Progenitor cell of endocrine pancreas (in vitro differentiated cells): ENCODE data around the gene NLN. TPM values are rescaled to one million over a fixed set of nuclear protein-coding genes. Genes with fewer than 3 reads are reported as not detected.

Experiments used
- DNase-seq: peaks from one replicate; pipeline ENCODE4 v3.0.0; 2021; ENCODE audit warnings: low spot score; ENCODE audit not compliant: unreplicated experiment
- H3K27ac Mint-ChIP-seq: 2 replicates; pipeline ENCODE4 v1.8.0; 2021; ENCODE audit warnings: mild to moderate bottlenecking, moderate library complexity, mixed read lengths
- H3K27me3 Mint-ChIP-seq: 2 replicates; pipeline ENCODE4 v1.8.0; 2021; ENCODE audit warnings: mixed read lengths
- H3K36me3 Mint-ChIP-seq: 2 replicates; pipeline ENCODE4 v1.8.0; 2022; ENCODE audit warnings: mixed read lengths; ENCODE audit not compliant: insufficient read depth
- H3K4me1 Mint-ChIP-seq: 2 replicates; pipeline ENCODE4 v1.8.0; 2021; ENCODE audit warnings: low read depth, mixed read lengths
- H3K4me3 Mint-ChIP-seq: 2 replicates; pipeline ENCODE4 v1.8.0; 2021; ENCODE audit warnings: low read depth, mild to moderate bottlenecking, moderate library complexity, mixed read lengths
- H3K9me3 Mint-ChIP-seq: 2 replicates; pipeline ENCODE4 v1.8.0; 2021; ENCODE audit warnings: low read depth, mixed read lengths
- total RNA-seq: library from RNA; stranded (reverse); gene quantifications from 2 replicates; pipeline ENCODE4 v1.2.1, GENCODE V29; 2021
- TF ChIP-seq, protein P1 (sequence below): fragments of 200-600 bp; sonication (generic); IDR thresholded peaks from one replicate; pipeline ENCODE4 v1.5.0; 2021; ENCODE audit warnings: antibody characterized with exemption, mild to moderate bottlenecking; ENCODE audit not compliant: unreplicated experiment

Gene NLN
- total RNA-seq, 1 donor from 2014 or later: 65.1 TPM

- no peak overlapping the region for H3K4me3 Mint-ChIP-seq
- TF ChIP-seq, protein P1, sequence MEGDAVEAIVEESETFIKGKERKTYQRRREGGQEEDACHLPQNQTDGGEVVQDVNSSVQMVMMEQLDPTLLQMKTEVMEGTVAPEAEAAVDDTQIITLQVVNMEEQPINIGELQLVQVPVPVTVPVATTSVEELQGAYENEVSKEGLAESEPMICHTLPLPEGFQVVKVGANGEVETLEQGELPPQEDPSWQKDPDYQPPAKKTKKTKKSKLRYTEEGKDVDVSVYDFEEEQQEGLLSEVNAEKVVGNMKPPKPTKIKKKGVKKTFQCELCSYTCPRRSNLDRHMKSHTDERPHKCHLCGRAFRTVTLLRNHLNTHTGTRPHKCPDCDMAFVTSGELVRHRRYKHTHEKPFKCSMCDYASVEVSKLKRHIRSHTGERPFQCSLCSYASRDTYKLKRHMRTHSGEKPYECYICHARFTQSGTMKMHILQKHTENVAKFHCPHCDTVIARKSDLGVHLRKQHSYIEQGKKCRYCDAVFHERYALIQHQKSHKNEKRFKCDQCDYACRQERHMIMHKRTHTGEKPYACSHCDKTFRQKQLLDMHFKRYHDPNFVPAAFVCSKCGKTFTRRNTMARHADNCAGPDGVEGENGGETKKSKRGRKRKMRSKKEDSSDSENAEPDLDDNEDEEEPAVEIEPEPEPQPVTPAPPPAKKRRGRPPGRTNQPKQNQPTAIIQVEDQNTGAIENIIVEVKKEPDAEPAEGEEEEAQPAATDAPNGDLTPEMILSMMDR: no peak
- no peaks in the 10 kb centered on the region for H3K4me1 Mint-ChIP-seq
- H3K36me3 Mint-ChIP-seq: peaks cover 42% of the 10 kb centered on the region
- no peak for DNase-seq
- H3K27me3 Mint-ChIP-seq: no peaks in the 10 kb centered on the region
- no peaks in the 10 kb centered on the region for H3K9me3 Mint-ChIP-seq
- no peak overlapping the region for H3K27ac Mint-ChIP-seq
Observed at GRCh38 chr5:65809817-65810531, 88.0 kb downstream of the NLN start.

GRCh38 chr5:65811004-65811403 lies 89.0 kb downstream of the NLN start:
- Mint-ChIP-seq H3K9me3 (no peaks in the 10 kb centered on the region), H3K4me1 (no peaks in the 10 kb centered on the region), H3K27me3 (no peaks in the 10 kb centered on the region), H3K27ac (no peak overlapping the region), H3K4me3 (no peak overlapping the region), H3K36me3 (peaks cover 39% of the 10 kb centered on the region)
- no peak for DNase-seq
- TF ChIP-seq, protein P1: no peak

GRCh38 chr5:65811885-65812284 lies 89.9 kb downstream of the NLN start:
- Mint-ChIP-seq H3K4me3 (no peak overlapping the region), H3K27ac (no peak overlapping the region), H3K4me1 (no peaks in the 10 kb centered on the region), H3K27me3 (no peaks in the 10 kb centered on the region), H3K36me3 (peaks cover 37% of the 10 kb centered on the region), H3K9me3 (no peaks in the 10 kb centered on the region)
- no peak for DNase-seq
- TF ChIP-seq, protein P1: no peak

DNA sequence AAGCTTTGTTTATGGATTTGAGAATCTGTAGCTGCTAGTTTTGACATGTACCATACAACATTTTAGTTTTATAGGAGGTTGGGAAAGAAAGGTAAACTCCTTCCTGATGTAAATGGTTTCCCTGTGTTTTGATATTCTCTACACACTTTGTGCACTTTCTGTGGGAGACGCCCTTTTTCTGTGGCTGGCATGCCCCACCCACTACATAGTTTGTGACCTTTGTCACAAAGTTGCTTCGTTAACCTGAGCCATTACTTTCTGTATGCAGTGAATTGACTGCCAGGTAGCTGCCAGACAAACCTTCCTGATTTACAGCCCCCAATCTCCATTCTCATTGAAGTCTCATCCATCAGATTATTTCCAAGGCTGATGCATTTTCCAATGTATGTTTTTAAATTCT lies 90.6 kb downstream of the NLN start:
- no peak for DNase-seq
- Mint-ChIP-seq H3K4me3 (no peak overlapping the region), H3K27me3 (no peaks in the 10 kb centered on the region), H3K27ac (no peak overlapping the region), H3K4me1 (no peaks in the 10 kb centered on the region), H3K9me3 (no peaks in the 10 kb centered on the region), H3K36me3 (peaks cover 37% of the 10 kb centered on the region)
- TF ChIP-seq, protein P1: no peak

DNA sequence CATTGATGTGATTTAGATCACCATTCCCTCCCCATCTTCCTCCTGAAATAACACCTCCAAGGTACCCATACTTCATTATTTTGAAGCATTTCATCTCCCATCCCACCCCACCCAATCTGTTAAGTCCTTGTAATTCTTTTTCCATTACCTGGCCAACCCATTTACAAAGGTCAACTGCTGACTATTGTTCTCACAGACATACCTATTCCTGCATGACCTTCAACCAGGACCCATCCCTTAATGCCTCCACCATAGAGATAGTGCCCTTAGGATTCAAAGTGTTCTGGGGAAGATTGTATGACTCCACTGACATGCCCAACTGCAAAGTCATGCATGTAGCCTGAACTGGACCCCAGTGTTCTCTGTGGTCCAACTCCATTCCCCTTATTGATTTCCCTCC lies 91.2 kb downstream of the NLN start:
- Mint-ChIP-seq H3K4me3 (no peak overlapping the region), H3K4me1 (peaks cover 3% of the 10 kb centered on the region), H3K27ac (peak overlapping the region; percentile 21), H3K9me3 (no peaks in the 10 kb centered on the region), H3K36me3 (peaks cover 37% of the 10 kb centered on the region), H3K27me3 (no peaks in the 10 kb centered on the region)
- TF ChIP-seq, protein P1: no peak
- no peak for DNase-seq
